Measurements from ENCODE around the gene PTP4A1. TPM values are rescaled to one million over a fixed set of nuclear protein-coding genes. Genes with fewer than 3 reads are reported as not detected.

Gene PTP4A1
- total and polyA plus RNA-seq, 2 donors (not counting 1 experiment from before 2014, with no cell fraction given), result 48.1 to 64.5 TPM

DNA sequence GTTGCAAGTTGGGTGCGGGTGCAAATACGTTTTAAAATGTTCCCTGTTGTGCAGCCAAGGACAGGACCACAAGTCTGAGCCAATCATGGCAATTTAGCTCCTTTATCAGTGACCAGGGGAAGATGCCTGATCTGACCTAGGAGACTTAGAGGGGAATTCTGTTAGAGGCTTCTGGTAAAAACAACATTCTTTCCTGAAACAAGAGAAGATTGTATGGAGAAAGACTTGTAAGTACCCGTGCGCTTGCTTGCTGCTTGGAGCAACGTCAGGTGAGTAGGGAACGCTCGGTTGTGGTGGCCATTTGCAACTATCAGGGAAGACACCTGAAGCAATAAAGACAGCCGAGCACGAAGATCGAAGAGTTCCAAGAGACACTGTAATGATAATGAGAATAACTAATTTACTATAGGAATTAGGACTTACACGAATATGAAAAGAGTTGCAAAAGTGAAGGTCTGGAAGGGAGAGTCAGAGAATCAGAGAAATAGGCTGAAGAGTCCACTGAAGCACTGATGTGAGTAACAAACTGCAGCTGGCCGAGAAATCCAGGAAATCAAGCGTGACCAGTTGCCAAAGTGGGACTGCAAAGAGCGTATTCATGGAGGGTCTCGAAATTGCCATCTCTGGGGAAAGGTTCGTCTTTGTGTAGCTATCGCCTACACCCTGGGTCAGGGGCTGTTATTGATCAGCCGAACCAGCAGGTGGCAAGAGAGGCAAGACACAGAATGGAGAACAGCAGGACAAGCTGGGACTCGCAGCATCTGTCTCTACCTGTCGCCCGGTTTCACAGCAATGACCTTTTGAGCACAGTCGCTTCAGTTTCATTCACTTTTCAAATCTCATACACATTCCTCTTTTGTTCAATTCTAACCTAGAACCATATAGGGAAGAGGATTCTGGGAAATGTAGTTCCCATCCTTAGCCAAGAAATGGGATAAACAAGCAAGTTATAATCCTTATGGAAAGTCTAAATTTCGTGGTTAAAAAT is 26.1 kb downstream of the PTP4A1 start:
- Histone ChIP-seq H3K36me3 (ENCODE audit: control insufficient read depth, insufficient read depth, low read length) (no peaks in the 10 kb centered on the region), H3K4me2 (ENCODE audit: extremely low read depth, insufficient read depth, low read length) (peak overlapping the region; percentile 99), H3K79me2 (ENCODE audit: control insufficient read depth, insufficient read depth, low read length) (no peaks in the 10 kb centered on the region), H3K27ac (ENCODE audit: insufficient read depth, low read length) (no peak overlapping the region), H3K4me3 (replicated peaks in 1 of 4; ENCODE audit: control extremely low read depth in 1 of 4, insufficient read depth in 1 of 4, low read depth in 3 of 4, low read length in 4 of 4) (peak overlapping the region; percentile 64 to 85 (median 74)), H3K9me3 (ENCODE audit: control insufficient read depth, insufficient read depth, low read depth, low read length) (no peaks in the 10 kb centered on the region), H3K9ac (ENCODE audit: insufficient read depth, low read length) (no peak overlapping the region), H2AFZ (ENCODE audit: low read length) (peak overlapping the region; percentile 99), H3K27me3 (ENCODE audit: control insufficient read depth, insufficient read depth, low read length) (no peaks in the 10 kb centered on the region), H4K20me1 (ENCODE audit: control insufficient read depth, extremely low read depth, insufficient read depth, low read length) (no peaks in the 10 kb centered on the region), H3K4me1 (ENCODE audit: control insufficient read depth, extremely low read depth, insufficient read depth, low read length) (no peaks in the 10 kb centered on the region)
- no peak for TF ChIP-seq EZH2 (IDR thresholded peaks at IDR 0.05; ENCODE audit: low read length, missing control alignments)
- TF ChIP-seq, protein P1, sequence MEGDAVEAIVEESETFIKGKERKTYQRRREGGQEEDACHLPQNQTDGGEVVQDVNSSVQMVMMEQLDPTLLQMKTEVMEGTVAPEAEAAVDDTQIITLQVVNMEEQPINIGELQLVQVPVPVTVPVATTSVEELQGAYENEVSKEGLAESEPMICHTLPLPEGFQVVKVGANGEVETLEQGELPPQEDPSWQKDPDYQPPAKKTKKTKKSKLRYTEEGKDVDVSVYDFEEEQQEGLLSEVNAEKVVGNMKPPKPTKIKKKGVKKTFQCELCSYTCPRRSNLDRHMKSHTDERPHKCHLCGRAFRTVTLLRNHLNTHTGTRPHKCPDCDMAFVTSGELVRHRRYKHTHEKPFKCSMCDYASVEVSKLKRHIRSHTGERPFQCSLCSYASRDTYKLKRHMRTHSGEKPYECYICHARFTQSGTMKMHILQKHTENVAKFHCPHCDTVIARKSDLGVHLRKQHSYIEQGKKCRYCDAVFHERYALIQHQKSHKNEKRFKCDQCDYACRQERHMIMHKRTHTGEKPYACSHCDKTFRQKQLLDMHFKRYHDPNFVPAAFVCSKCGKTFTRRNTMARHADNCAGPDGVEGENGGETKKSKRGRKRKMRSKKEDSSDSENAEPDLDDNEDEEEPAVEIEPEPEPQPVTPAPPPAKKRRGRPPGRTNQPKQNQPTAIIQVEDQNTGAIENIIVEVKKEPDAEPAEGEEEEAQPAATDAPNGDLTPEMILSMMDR (conservative IDR thresholded peaks at IDR 0.05 in 1 of 2, IDR thresholded peaks at IDR 0.05 in 1 of 2; ENCODE audit: low read depth in 1 of 2, low read length in 2 of 2), result peak; percentile 92 to 93
- DNase-seq (ENCODE audit: low read depth in 2 of 2), result peak; percentile 49 to 64

DNA sequence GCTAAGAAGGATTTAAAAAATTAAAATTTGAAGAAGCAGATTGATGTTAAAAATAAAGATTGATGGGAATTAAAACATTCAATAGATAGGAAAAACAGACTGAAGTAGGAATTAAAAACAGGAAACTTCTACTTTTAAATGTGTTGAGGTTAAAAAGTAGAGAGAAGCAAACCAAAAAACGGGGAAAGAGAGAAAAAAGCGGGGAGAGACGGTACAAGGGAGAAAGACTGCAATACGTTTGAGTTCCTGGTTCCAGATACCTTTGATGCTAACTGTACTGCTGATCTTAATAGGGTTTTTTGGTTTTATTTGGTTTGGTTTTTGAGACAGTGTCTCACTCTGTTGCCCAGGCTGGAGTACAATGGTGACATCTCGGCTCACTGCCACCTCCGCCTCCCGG is 27.0 kb downstream of the PTP4A1 start:
- Histone ChIP-seq H3K9me3 (ENCODE audit: control insufficient read depth, insufficient read depth, low read depth, low read length) (no peaks in the 10 kb centered on the region), H3K36me3 (ENCODE audit: control insufficient read depth, insufficient read depth, low read length) (no peaks in the 10 kb centered on the region), H3K27ac (ENCODE audit: insufficient read depth, low read length) (no peak overlapping the region), H3K4me1 (ENCODE audit: control insufficient read depth, extremely low read depth, insufficient read depth, low read length) (no peaks in the 10 kb centered on the region), H4K20me1 (ENCODE audit: control insufficient read depth, extremely low read depth, insufficient read depth, low read length) (no peaks in the 10 kb centered on the region), H3K4me2 (ENCODE audit: extremely low read depth, insufficient read depth, low read length) (no peak overlapping the region), H3K4me3 (replicated peaks in 1 of 4; ENCODE audit: control extremely low read depth in 1 of 4, insufficient read depth in 1 of 4, low read depth in 3 of 4, low read length in 4 of 4) (no peak overlapping the region), H3K27me3 (ENCODE audit: control insufficient read depth, insufficient read depth, low read length) (no peaks in the 10 kb centered on the region), H3K9ac (ENCODE audit: insufficient read depth, low read length) (no peak overlapping the region), H2AFZ (ENCODE audit: low read length) (no peak overlapping the region), H3K79me2 (ENCODE audit: control insufficient read depth, insufficient read depth, low read length) (no peaks in the 10 kb centered on the region)
- no peak for TF ChIP-seq EZH2 (IDR thresholded peaks at IDR 0.05; ENCODE audit: low read length, missing control alignments)
- TF ChIP-seq, protein P1 (conservative IDR thresholded peaks at IDR 0.05 in 1 of 2, IDR thresholded peaks at IDR 0.05 in 1 of 2; ENCODE audit: low read depth in 1 of 2, low read length in 2 of 2), result no peak
- DNase-seq (ENCODE audit: low read depth in 2 of 2), result no peak

DNA sequence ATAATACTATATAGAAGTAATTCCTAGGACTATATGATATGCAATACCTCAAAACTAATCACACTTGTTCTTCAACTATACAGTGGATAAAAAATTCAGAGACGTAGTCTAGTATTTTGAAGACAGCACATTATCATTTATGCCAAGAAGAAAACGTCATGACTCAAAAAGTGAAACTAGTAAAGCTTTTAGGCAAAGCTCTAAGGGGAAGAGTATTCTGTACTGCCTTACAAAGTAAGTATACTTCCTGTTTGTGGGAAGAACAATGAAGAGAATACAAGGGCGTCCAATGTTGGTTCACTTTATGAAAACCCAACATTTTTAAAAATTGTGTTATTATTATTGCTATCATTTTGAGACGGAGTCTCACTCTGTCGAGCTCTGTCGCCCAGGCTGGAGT is 27.9 kb downstream of the PTP4A1 start:
- no peak for TF ChIP-seq EZH2 (IDR thresholded peaks at IDR 0.05; ENCODE audit: low read length, missing control alignments)
- TF ChIP-seq, protein P1 (conservative IDR thresholded peaks at IDR 0.05 in 1 of 2, IDR thresholded peaks at IDR 0.05 in 1 of 2; ENCODE audit: low read depth in 1 of 2, low read length in 2 of 2), result no peak
- Histone ChIP-seq H2AFZ (ENCODE audit: low read length) (peak overlapping the region; percentile 20), H3K9ac (ENCODE audit: insufficient read depth, low read length) (no peak overlapping the region), H3K4me3 (replicated peaks in 1 of 4; ENCODE audit: control extremely low read depth in 1 of 4, insufficient read depth in 1 of 4, low read depth in 3 of 4, low read length in 4 of 4) (no peak overlapping the region), H3K9me3 (ENCODE audit: control insufficient read depth, insufficient read depth, low read depth, low read length) (no peaks in the 10 kb centered on the region), H3K79me2 (ENCODE audit: control insufficient read depth, insufficient read depth, low read length) (no peaks in the 10 kb centered on the region), H4K20me1 (ENCODE audit: control insufficient read depth, extremely low read depth, insufficient read depth, low read length) (no peaks in the 10 kb centered on the region), H3K36me3 (ENCODE audit: control insufficient read depth, insufficient read depth, low read length) (no peaks in the 10 kb centered on the region), H3K4me1 (ENCODE audit: control insufficient read depth, extremely low read depth, insufficient read depth, low read length) (no peaks in the 10 kb centered on the region), H3K27me3 (ENCODE audit: control insufficient read depth, insufficient read depth, low read length) (no peaks in the 10 kb centered on the region), H3K27ac (ENCODE audit: insufficient read depth, low read length) (no peak overlapping the region), H3K4me2 (ENCODE audit: extremely low read depth, insufficient read depth, low read length) (no peak overlapping the region)
- no peak for DNase-seq (ENCODE audit: low read depth in 2 of 2)
